Endodermal cell (in vitro differentiated cells): ENCODE data around the gene TRMT61A. TPM values are rescaled to one million over a fixed set of nuclear protein-coding genes. Genes with fewer than 3 reads are reported as not detected.
A peak's percentile ranks its signal among the peaks of the same experiment; 100 is the strongest.

ENCODE experiments used
- DNase-seq: peaks from one replicate; pipeline ENCODE4 v3.0.0-alpha.2; 2017
- H3K27ac ChIP-seq: 2 replicates; pipeline ENCODE4 v1.5.1; 2013; ENCODE audit warnings: mild to moderate bottlenecking, low read depth, low read length, moderate library complexity
- H3K27me3 ChIP-seq: 2 replicates; pipeline ENCODE4 v1.6.1; 2013; ENCODE audit warnings: mild to moderate bottlenecking, low read length, moderate library complexity; ENCODE audit not compliant: insufficient read depth, control insufficient read depth, poor library complexity, severe bottlenecking
- H3K36me3 ChIP-seq: 2 replicates; pipeline ENCODE4 v1.7.0; 2013; ENCODE audit warnings: mild to moderate bottlenecking, low read length, moderate library complexity; ENCODE audit not compliant: control insufficient read depth, insufficient read depth
- H3K4me1 ChIP-seq: one replicate; pipeline ENCODE4 v1.7.0; 2013; ENCODE audit warnings: low read length; ENCODE audit not compliant: control insufficient read depth, insufficient read depth
- H3K4me3 ChIP-seq: 2 replicates; pipeline ENCODE4 v1.5.1; 2013; ENCODE audit warnings: mild to moderate bottlenecking, low read length, moderate library complexity
- H3K9ac ChIP-seq: 2 replicates; pipeline ENCODE4 v1.6.1; 2013; ENCODE audit warnings: mild to moderate bottlenecking, low read length, moderate library complexity; ENCODE audit not compliant: poor library complexity, severe bottlenecking; ENCODE audit errors: extremely low read depth
- H3K9me3 ChIP-seq: 2 replicates; pipeline ENCODE4 v1.6.1; 2013; ENCODE audit warnings: mild to moderate bottlenecking, low read length, moderate library complexity; ENCODE audit not compliant: control insufficient read depth
- H3K27ac Mint-ChIP-seq: 2 replicates; pipeline ENCODE4 v1.8.0; 2020; ENCODE audit warnings: mixed read lengths
- H3K27me3 Mint-ChIP-seq: 2 replicates; pipeline ENCODE4 v1.8.0; 2021; ENCODE audit warnings: mild to moderate bottlenecking, mixed read lengths; ENCODE audit not compliant: insufficient read depth
- H3K36me3 Mint-ChIP-seq: 2 replicates; pipeline ENCODE4 v1.8.0; 2020; ENCODE audit warnings: low read depth, mixed read lengths
- H3K4me1 Mint-ChIP-seq: 2 replicates; pipeline ENCODE4 v1.8.0; 2020; ENCODE audit warnings: mixed read lengths
- H3K4me3 Mint-ChIP-seq: 2 replicates; pipeline ENCODE4 v1.8.0; 2020; ENCODE audit warnings: mild to moderate bottlenecking, moderate library complexity, mixed read lengths
- H3K9me3 Mint-ChIP-seq: 2 replicates; pipeline ENCODE4 v1.8.0; 2020; ENCODE audit warnings: mild to moderate bottlenecking, mixed read lengths
- WGBS, 2 experiments: methylation state at CpG; one replicate each; pipeline versions ENCODE4 v1.1.5 to v1.1.7; 2013; ENCODE audit warnings: missing lambda C conversion rate in 2 of 2, mixed read lengths in 1 of 2; ENCODE audit not compliant: insufficient coverage in 1 of 2, insufficient read length in 1 of 2; 5-methylcytosine and 5-hydroxymethylcytosine counted together
- total RNA-seq, 2 donors: library from RNA; stranded (reverse); fragmentation: NEBNext Ultra II Directional in 1 of 2; extraction: Animal tissue kit (Norgen Biotek cat#: 25700) in 1 of 2; gene quantifications; 2 replicates in 1 of 2; 3 replicates in 1 of 2; pipeline ENCODE4 v1.2.1, GENCODE V29; 2021
- TF ChIP-seq, protein P1 (sequence below): fragments of 200-600 bp; sonication (generic); conservative IDR thresholded peaks from 2 replicates; pipeline ENCODE4 v1.5.0; 2021; ENCODE audit warnings: antibody characterized with exemption, mild to moderate bottlenecking

The TRMT61A gene
- total RNA-seq, 2 donors from 2014 or later, result 7.4 to 7.9 TPM

DNA sequence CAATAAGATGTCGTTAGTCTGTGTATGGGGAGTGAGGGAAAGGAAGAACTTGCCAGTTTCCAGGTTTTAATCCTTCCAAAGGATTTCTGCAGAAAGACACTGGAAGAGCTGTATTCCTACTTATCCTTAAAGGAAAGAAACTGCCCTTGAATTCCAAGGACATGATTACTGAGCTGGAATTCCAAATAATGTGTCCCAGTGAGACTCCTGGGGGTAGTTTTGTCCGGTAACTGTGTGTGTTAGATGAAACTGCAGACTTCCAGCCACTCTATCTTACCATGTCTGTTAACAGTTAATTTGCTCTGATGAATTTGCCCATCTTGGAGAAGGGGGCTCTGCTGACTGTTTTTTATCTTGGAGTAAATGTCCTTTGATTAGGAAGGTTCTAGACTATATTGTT, 39.4 kb upstream of the TRMT61A start:
- 94 to 100% methylated on average over 1 to 2 of the region's 2 CpGs for WGBS, 2 experiments
- TF ChIP-seq, protein P1, sequence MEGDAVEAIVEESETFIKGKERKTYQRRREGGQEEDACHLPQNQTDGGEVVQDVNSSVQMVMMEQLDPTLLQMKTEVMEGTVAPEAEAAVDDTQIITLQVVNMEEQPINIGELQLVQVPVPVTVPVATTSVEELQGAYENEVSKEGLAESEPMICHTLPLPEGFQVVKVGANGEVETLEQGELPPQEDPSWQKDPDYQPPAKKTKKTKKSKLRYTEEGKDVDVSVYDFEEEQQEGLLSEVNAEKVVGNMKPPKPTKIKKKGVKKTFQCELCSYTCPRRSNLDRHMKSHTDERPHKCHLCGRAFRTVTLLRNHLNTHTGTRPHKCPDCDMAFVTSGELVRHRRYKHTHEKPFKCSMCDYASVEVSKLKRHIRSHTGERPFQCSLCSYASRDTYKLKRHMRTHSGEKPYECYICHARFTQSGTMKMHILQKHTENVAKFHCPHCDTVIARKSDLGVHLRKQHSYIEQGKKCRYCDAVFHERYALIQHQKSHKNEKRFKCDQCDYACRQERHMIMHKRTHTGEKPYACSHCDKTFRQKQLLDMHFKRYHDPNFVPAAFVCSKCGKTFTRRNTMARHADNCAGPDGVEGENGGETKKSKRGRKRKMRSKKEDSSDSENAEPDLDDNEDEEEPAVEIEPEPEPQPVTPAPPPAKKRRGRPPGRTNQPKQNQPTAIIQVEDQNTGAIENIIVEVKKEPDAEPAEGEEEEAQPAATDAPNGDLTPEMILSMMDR, result no peak

DNA sequence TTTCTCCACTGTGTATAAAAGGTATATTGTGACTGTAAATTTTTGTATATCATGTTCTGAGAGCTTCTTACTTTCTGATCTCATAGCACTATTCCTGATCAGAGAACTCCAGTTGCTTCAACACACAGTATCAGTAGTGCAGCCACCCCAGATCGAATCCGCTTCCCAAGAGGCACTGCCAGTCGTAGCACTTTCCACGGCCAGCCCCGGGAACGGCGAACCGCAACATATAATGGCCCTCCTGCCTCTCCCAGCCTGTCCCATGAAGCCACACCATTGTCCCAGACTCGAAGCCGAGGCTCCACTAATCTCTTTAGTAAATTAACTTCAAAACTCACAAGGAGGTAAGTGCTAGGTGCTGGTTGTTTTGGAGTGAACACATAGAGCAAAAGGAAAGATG, 37.3 kb upstream of the TRMT61A start:
- Mint-ChIP-seq H3K27me3 (no peaks in the 10 kb centered on the region), H3K9me3 (no peaks in the 10 kb centered on the region), H3K4me1 (peaks cover 15% of the 10 kb centered on the region), H3K4me3 (no peak overlapping the region), H3K27ac (peak overlapping the region; percentile 74), H3K36me3 (peaks cover 54% of the 10 kb centered on the region)
- H3K27me3 ChIP-seq, result no peaks in the 10 kb centered on the region
- no peak for DNase-seq
- no peaks in the 10 kb centered on the region for H3K9me3 ChIP-seq
- H3K4me3 ChIP-seq, result no peak overlapping the region
- no peak overlapping the region for H3K27ac ChIP-seq
- H3K36me3 ChIP-seq, result peaks cover 67% of the 10 kb centered on the region
- TF ChIP-seq, protein P1, result no peak
- 89% methylated on average over 10 of the region's 10 CpGs; no CpG with 5 or more reads in 1 of the 2 experiments for WGBS, 2 experiments
- H3K4me1 ChIP-seq, result no peaks in the 10 kb centered on the region
- no peak overlapping the region for H3K9ac ChIP-seq

More for the DNA sequence above, 39.4 kb upstream of the TRMT61A start:
- peak overlapping the region; percentile 1 for H3K27ac Mint-ChIP-seq
- H3K36me3 ChIP-seq, result peaks cover 63% of the 10 kb centered on the region
- H3K9ac ChIP-seq, result no peak overlapping the region
- H3K9me3 Mint-ChIP-seq, result no peaks in the 10 kb centered on the region
- H3K4me1 ChIP-seq, result no peaks in the 10 kb centered on the region
- H3K27me3 Mint-ChIP-seq, result no peaks in the 10 kb centered on the region
- H3K4me1 Mint-ChIP-seq, result peaks cover 15% of the 10 kb centered on the region
- H3K36me3 Mint-ChIP-seq, result peaks cover 49% of the 10 kb centered on the region
- DNase-seq, result peak; percentile 13
- no peak overlapping the region for H3K4me3 ChIP-seq
- H3K27me3 ChIP-seq, result no peaks in the 10 kb centered on the region
- H3K4me3 Mint-ChIP-seq, result no peak overlapping the region
- H3K27ac ChIP-seq, result peak overlapping the region; percentile 47
- H3K9me3 ChIP-seq, result no peaks in the 10 kb centered on the region

DNA sequence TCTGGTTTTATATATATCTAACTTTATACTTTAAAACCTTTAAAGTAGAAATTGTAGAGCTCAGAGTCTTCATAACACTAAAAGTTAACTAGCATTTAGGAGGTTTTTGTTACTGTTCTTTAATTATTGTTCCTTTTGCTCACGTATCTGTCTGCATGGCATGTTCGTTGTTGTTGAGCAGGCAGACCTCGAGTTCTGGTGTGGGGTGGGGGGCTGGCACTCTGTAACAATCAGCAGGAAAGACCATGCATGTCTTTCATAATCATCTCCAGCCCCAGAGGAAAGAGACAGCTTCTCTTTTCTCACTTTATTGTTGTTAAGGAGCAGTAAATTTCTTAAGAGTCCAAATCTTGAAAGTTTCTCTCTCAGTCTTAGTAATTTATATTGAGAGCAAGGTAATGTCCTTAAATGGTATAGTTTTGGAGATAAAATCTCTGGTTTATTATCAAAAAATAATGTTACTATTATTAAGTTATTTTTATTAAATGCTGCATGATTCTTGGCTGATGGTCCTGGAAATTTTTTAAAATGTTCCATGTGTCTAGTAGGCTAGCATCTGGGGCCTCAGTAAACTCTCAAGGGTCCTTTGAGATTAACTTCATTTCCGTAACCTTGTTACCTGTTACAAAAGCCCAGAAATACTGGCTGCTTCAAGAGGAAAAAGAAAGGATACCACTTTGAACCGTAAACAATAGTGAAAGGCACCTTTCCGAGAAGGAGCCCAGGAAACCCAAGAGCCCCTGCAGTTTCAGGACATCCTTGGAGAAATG, 36.7 kb upstream of the TRMT61A start:
- Mint-ChIP-seq H3K27ac (peak overlapping the region; percentile 88), H3K27me3 (no peaks in the 10 kb centered on the region), H3K36me3 (peaks cover 55% of the 10 kb centered on the region), H3K4me3 (no peak overlapping the region), H3K4me1 (peaks cover 15% of the 10 kb centered on the region), H3K9me3 (no peaks in the 10 kb centered on the region)
- H3K9ac ChIP-seq, result no peak overlapping the region
- peaks cover 69% of the 10 kb centered on the region for H3K36me3 ChIP-seq
- H3K9me3 ChIP-seq, result no peaks in the 10 kb centered on the region
- H3K4me1 ChIP-seq, result no peaks in the 10 kb centered on the region
- H3K4me3 ChIP-seq, result no peak overlapping the region
- H3K27ac ChIP-seq, result no peak overlapping the region
- TF ChIP-seq, protein P1, result no peak
- no peak for DNase-seq
- WGBS, 2 experiments, result 96 to 98% methylated on average over 3 to 6 of the region's 6 CpGs
- no peaks in the 10 kb centered on the region for H3K27me3 ChIP-seq
